Nephron progenitor cell (in vitro differentiated cells): ENCODE data around the gene FBXO27.

Experiments used
- DNase-seq: peaks from one replicate; pipeline ENCODE4 v3.0.0; 2021
- H3K27ac Mint-ChIP-seq: 2 replicates; pipeline ENCODE4 v1.8.0; 2021; ENCODE audit warnings: mild to moderate bottlenecking, moderate library complexity, mixed read lengths
- H3K27me3 Mint-ChIP-seq: 2 replicates; pipeline ENCODE4 v1.8.0; 2021; ENCODE audit warnings: mild to moderate bottlenecking, low read depth, mixed read lengths; ENCODE audit not compliant: poor library complexity
- H3K36me3 Mint-ChIP-seq: 2 replicates; pipeline ENCODE4 v1.8.0; 2021; ENCODE audit warnings: low read depth, mixed read lengths
- H3K4me1 Mint-ChIP-seq: 2 replicates; pipeline ENCODE4 v1.8.0; 2021; ENCODE audit warnings: mixed read lengths
- H3K4me3 Mint-ChIP-seq: 2 replicates; pipeline ENCODE4 v1.8.0; 2021; ENCODE audit warnings: mild to moderate bottlenecking, moderate library complexity, mixed read lengths
- H3K9me3 Mint-ChIP-seq: 2 replicates; pipeline ENCODE4 v1.8.0; 2021; ENCODE audit warnings: mild to moderate bottlenecking, moderate library complexity, mixed read lengths
- TF ChIP-seq, protein P1 (sequence below): fragments of 200-600 bp; sonication (generic); IDR thresholded peaks from 2 replicates; pipeline ENCODE4 v1.5.0; 2021; ENCODE audit warnings: antibody characterized with exemption

FBXO27 gene, protein sequence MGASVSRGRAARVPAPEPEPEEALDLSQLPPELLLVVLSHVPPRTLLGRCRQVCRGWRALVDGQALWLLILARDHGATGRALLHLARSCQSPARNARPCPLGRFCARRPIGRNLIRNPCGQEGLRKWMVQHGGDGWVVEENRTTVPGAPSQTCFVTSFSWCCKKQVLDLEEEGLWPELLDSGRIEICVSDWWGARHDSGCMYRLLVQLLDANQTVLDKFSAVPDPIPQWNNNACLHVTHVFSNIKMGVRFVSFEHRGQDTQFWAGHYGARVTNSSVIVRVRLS

DNA sequence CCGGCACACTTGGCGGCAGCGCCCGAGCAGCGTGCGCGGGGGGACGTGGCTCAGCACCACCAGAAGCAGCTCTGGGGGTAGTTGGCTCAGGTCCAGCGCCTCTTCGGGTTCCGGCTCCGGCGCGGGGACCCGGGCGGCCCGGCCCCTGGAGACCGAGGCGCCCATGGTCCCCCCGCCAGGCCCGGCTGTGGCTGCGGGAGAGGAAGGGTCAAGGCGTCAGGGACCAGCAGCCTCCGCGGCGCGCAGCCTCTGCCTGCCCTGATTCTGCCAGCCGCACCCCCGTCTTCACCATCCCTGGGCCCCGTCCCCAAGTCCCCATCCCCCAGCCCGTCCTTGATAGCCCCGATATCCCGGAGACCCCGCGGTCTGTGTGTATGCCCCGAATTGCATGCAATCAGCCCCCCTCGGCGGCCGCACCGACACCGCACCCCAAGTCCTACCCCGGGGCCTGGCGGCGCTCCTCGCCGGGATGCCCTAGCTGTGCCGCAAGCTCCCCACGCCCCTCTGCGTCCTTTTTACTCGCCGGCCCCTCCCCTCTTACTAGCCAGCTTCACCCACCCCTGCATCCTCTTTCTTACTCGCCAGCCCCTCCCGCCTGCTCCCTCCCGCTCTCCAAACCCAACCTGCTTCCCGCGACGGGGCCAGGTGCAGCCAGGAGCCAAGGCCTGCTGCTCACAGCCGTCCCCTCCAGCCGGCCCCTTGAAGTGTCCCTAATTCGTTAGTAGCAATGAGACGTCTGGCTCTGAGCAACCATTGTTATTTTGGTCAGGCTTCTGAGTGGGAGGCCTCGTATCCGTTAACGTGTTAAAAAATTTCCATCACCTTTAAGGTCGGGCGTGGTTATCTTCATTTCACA, at the start of gene FBXO27:
TSS of gene FBXO27 (minus strand) at position 487 of the 856 bp plus-strand sequence. CDS start at position 165, 322 bp downstream.
- Mint-ChIP-seq H3K27me3 (peaks cover 40% of the 10 kb centered on the region), H3K4me3 (peak within 1 kb of the TSS; percentile 79), H3K4me1 (no peaks in the 10 kb centered on the region), H3K9me3 (peaks cover 10% of the 10 kb centered on the region), H3K36me3 (peaks cover 15% of the 10 kb centered on the region), H3K27ac (no peak within 1 kb of the TSS)
- peak; percentile 39 for DNase-seq
- TF ChIP-seq, protein P1, sequence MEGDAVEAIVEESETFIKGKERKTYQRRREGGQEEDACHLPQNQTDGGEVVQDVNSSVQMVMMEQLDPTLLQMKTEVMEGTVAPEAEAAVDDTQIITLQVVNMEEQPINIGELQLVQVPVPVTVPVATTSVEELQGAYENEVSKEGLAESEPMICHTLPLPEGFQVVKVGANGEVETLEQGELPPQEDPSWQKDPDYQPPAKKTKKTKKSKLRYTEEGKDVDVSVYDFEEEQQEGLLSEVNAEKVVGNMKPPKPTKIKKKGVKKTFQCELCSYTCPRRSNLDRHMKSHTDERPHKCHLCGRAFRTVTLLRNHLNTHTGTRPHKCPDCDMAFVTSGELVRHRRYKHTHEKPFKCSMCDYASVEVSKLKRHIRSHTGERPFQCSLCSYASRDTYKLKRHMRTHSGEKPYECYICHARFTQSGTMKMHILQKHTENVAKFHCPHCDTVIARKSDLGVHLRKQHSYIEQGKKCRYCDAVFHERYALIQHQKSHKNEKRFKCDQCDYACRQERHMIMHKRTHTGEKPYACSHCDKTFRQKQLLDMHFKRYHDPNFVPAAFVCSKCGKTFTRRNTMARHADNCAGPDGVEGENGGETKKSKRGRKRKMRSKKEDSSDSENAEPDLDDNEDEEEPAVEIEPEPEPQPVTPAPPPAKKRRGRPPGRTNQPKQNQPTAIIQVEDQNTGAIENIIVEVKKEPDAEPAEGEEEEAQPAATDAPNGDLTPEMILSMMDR: no peak

DNA sequence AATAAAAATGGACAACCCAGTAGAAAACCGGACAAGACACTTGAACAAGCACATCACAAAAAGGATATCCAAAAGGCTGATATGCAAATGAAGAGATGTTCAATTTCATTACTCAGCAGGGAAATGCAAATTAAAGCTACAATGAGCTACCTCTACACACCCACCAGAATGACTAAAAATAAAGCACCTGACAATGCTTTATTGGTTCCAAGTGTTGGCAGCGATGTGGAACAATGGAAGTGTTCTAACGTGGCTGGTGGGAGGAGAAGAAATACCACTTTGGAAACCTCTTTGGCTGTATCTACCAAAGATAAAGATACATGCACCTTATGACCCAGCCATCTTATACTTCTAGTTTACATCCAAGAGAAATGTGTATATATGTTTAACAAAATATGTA, 48.1 kb upstream of the FBXO27 start:
- TF ChIP-seq, protein P1: no peak
- DNase-seq: no peak
- H3K4me1 Mint-ChIP-seq: peaks cover 17% of the 10 kb centered on the region
- no peak overlapping the region for H3K27ac Mint-ChIP-seq
- no peaks in the 10 kb centered on the region for H3K36me3 Mint-ChIP-seq
- no peak overlapping the region for H3K4me3 Mint-ChIP-seq
- peaks cover 95% of the 10 kb centered on the region for H3K27me3 Mint-ChIP-seq
- H3K9me3 Mint-ChIP-seq: no peaks in the 10 kb centered on the region

DNA sequence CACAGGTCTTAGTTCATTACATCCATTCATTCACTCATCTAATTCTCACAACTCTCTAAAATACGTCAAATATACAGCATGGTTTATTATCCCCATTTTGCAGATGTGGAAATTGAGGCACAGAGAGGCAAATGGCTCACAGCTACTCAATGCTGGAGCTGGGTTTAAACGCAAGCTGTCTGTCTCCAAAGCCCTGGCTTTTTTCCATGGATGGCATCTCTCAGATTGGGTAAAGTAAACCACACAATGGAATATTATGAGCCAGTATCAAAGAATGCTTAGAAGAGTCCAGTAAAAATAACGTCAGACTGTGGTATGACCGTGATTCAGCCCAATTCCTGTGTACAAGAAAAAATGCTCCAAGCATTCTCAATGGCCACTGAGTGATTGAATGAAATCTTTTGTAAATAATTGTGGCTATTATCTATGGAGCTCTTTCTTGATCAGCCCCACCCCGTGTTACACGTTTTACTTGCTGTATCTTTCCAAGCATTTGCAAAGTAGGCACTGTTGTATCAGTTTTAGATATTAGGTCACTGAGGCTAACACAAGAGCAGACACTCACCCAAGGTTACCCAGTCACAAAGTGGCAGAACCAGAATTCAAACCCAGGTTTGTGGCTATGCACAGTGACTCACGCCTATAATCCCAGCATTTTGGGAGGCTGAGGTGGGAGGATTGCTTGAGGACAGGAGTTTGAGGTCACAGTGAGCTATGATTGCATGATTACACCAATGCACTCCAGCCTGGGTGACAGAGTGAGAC, 46.3 kb upstream of the FBXO27 start:
- H3K27ac Mint-ChIP-seq: no peak overlapping the region
- no peak for DNase-seq
- no peaks in the 10 kb centered on the region for H3K36me3 Mint-ChIP-seq
- peaks cover 12% of the 10 kb centered on the region for H3K4me1 Mint-ChIP-seq
- H3K27me3 Mint-ChIP-seq: peaks cover 88% of the 10 kb centered on the region
- TF ChIP-seq, protein P1: no peak
- no peaks in the 10 kb centered on the region for H3K9me3 Mint-ChIP-seq
- H3K4me3 Mint-ChIP-seq: no peak overlapping the region

DNA sequence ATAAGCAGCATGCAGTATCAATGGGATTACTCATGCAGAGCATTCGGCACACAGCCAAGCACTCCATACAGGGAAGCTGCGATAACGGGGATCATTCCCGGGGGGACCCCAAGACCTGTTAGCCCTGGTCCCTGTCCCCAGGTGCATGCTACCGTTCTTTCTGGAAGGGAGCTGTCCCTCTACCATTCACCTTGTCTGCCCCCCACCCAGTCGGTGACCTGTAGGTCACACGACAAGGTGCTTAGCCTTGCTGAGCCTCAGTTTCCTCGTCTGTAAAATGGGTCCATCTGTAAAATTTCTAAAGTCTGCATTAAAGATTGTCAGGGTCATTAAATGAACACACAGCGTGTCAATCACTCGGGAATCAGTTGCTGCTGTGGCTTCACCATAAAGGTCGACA, 45.0 kb upstream of the FBXO27 start:
- Mint-ChIP-seq H3K27ac (no peak overlapping the region), H3K9me3 (no peaks in the 10 kb centered on the region), H3K4me3 (no peak overlapping the region), H3K36me3 (no peaks in the 10 kb centered on the region), H3K27me3 (peaks cover 79% of the 10 kb centered on the region), H3K4me1 (no peaks in the 10 kb centered on the region)
- DNase-seq: no peak
- TF ChIP-seq, protein P1: no peak

DNA sequence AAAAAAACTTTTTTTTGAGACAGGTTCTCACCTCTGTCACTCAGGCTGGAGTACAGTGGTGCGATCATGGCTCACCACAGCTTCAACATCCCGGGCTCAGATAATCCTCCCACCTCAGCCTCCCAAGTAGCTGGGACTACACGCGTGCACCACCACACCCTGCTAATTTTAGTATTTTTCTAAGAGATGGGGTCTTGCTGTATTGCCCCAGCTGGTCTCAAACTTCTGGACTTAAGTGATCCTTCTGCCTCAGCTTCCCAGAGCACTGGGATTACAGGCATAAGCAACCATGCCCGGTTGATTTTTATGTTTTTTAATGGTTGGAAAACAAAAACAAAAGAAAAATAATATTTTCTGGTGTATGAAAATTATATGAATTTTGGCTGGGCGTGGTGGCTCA, 42.6 kb upstream of the FBXO27 start:
- TF ChIP-seq, protein P1: no peak
- Mint-ChIP-seq H3K4me1 (no peaks in the 10 kb centered on the region), H3K27me3 (peaks cover 66% of the 10 kb centered on the region), H3K9me3 (no peaks in the 10 kb centered on the region), H3K36me3 (no peaks in the 10 kb centered on the region), H3K4me3 (no peak overlapping the region), H3K27ac (no peak overlapping the region)
- no peak for DNase-seq
